Subcutaneous adipose tissue (tissue), 4 donors: ENCODE data around the gene EEFSEC. TPM values are rescaled to one million over a fixed set of nuclear protein-coding genes. Genes with fewer than 3 reads are reported as not detected.

Source experiments
- CTCF ChIP-seq: fragments of 450-650 bp; IDR thresholded peaks from one replicate; pipeline ENCODE4 v1.5.1; 2016; ENCODE audit warnings: low read depth, mild to moderate bottlenecking, control low read depth, antibody characterized with exemption, moderate library complexity
- total RNA-seq, 4 donors: library from RNA; depleted of rRNA; stranded (reverse); fragments of >200 nt; gene quantifications; one replicate each; pipeline ENCODE4 v1.1.0, GENCODE V29; 2016

EEFSEC gene
- total RNA-seq, 4 donors from 2014 or later: 13.7 to 26.9 (median 17.4) TPM

GRCh38 chr3:128144512-128145187 is 8.6 kb upstream of the EEFSEC start:
- TF ChIP-seq CTCF: no peak

GRCh38 chr3:128145279-128145678 is 8.0 kb upstream of the EEFSEC start:
- TF ChIP-seq CTCF: no peak

GRCh38 chr3:128146201-128146600 is 7.1 kb upstream of the EEFSEC start:
- no peak for TF ChIP-seq CTCF

- no peak for TF ChIP-seq CTCF
Observed at GRCh38 chr3:128149650-128150049, 3.6 kb upstream of the EEFSEC start.

- TF ChIP-seq CTCF: no peak
Observed at GRCh38 chr3:128151758-128152274, 1.5 kb upstream of the EEFSEC start.

- no peak for TF ChIP-seq CTCF
Observed at GRCh38 chr3:128152419-128153155, 694 bp upstream of the EEFSEC start.

GRCh38 chr3:128155616-128156360 is 2.5 kb downstream of the EEFSEC start:
- no peak for TF ChIP-seq CTCF
